ENCODE measurements around the gene CPA1.

GRCh38 chr7:130350945-130351790 lies 29.1 kb upstream of the CPA1 start:
- TF ChIP-seq POLR2AphosphoS5 (IDR thresholded peaks at IDR 0.05) (no peak), CTCF (IDR thresholded peaks at IDR 0.05) (no peak), EP300 (IDR thresholded peaks at IDR 0.05) (no peak), POLR2A (IDR thresholded peaks at IDR 0.05) (no peak)

Data from stomach (tissue), 4 donors.